ENCODE measurements around the gene FRY.

The FRY gene

DNA sequence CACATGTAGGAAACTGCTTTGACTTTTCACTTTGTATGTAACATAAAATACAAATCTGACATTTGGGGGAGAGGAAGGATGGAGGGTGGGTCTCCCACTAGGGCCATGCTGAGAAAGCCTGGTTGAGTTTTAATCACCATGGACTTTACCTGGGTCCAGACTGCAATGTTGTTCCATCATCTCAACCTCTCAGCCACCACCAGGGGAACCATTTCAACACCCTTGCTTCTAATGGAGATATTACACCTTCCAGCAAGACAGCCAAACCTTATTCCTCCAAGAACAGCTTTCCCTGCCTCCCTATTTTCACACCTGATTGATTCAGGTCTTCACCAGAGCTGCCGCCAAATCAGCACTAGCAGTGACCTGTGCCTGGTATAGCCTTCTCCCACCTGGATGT lies 227.5 kb downstream of the FRY start:
- DNase-seq (ENCODE audit: low read depth in 2 of 2), result no peak

DNA sequence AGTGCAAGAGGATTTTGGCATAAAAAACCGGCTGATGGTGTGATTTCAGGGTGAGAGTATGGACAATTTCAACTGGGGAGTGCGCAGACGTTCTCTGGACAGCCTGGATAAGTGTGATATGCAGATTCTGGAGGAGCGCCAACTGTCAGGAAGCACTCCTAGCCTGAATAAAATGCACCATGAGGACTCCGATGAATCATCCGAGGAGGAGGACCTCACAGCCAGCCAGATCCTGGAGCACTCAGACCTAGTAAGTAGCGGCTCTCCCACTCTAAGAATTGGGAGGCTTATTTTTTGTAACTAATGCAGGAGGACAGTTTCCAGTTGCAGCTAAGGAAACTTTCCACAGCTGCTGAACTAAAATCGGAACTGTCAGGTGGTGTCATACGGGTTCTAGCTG lies 230.0 kb downstream of the FRY start:
- DNase-seq (ENCODE audit: low read depth in 2 of 2), result no peak

GRCh38 chr13:32262165-32262564 lies 230.6 kb downstream of the FRY start:
- DNase-seq (ENCODE audit: low read depth in 2 of 2), result no peak

GRCh38 chr13:32262619-32263018 lies 231.0 kb downstream of the FRY start:
- no peak for DNase-seq (ENCODE audit: low read depth in 2 of 2)

- DNase-seq (ENCODE audit: low read depth in 2 of 2), result no peak
Measured at GRCh38 chr13:32264407-32264806, 232.8 kb downstream of the FRY start.

DNA sequence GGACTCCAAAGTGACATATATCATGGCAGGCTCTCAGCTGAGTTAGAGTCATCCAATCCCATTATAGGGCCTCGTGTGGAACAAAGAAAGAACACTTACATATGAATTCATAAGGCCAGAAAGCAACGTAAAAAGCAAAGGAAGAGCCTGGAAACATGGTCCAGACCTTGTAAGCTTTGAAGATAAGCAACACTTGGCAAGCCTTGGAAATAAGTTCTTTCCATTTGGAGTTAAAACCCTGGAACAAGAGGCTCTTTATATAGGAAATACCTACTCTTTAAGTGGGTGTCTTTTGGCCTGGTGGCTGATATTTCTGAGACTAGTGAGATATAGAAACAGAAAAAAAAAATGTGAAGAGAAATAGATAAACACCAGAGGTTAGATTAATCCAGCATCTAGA lies 234.2 kb downstream of the FRY start:
- no peak for DNase-seq (ENCODE audit: low read depth in 2 of 2)

GRCh38 chr13:32266130-32266529 lies 234.6 kb downstream of the FRY start:
- no peak for DNase-seq (ENCODE audit: low read depth in 2 of 2)

DNA sequence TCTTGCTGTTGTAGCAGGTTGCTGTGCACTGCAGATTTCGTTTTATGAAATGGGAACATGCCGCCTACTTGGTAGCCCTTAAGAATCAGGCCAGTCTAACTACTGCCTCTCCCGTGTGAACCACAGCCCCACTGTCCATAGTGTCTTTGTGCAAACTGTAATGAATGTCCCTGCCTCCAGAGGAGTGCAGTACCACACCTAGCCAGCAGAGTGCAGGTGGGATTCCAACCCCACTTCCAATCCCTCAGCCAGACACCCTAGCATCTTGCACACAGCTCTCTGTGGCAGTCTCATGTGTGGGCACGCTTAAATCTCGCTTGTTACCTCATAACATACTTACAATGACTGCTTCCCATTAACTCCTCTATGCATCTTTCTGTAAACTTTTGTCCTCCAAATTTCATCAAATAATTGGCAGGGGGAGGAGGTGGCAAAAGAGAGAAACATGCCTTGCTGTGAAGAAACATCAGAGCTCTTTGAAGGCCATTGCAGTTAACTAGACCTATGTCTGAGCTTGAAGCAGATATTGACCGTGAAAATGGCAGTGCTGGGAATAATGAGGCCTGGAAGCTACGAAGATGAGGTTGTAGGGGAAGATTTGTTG lies 236.4 kb downstream of the FRY start:
- no peak for DNase-seq (ENCODE audit: low read depth in 2 of 2)

DNA sequence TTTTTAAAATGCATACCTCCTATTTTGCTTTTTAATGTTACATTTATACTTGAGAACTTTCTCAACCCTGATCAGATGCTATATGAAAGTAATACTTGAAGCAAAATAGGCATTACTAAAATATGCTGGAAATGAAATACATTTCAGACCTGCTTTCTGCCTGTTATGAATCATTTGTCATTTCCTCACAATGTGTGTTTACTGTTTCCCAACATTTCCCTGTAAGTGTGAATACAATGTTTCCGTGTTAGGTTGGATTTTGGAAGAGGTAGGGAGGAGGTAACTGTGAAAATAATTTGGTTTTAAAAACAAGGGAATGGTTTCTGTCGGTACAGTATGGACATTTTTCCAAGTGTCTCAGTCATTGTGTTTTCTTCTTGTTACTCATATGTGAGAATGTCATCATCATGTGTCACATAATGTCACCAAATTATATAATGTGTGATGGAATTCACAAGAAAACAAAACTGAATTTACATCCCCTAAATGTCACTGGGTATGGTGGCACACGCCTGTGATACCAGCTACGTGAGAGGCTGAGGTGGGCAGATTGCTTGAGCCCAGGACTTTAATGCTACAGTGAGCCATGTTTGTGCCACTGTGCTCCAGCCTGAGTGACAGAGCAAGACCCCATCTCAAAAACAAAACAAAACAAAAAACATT lies 240.6 kb downstream of the FRY start:
- DNase-seq (ENCODE audit: low read depth in 2 of 2), result no peak

GRCh38 chr13:32277839-32278238 lies 246.3 kb downstream of the FRY start:
- no peak for DNase-seq (ENCODE audit: low read depth in 2 of 2)

DNA sequence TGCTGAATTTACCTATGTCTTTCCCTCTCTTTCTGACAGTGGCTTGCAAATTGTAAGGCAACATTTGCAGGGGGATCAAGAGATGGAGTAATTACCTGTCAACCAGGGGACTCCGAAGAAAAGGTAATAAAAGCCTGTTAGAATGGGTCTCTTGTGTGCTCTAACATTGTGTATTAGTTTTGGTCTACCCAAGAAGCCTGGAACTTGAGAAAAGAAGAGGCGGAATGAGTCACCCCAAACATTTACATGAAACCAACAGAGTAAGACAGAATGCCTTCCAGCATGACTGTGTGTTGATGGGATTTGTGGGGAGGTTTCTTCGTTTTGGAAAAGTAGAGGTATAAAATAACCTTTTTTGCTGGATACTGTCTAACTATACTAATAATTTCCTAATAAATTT lies 246.9 kb downstream of the FRY start:
- DNase-seq (ENCODE audit: low read depth in 2 of 2), result no peak

DNA sequence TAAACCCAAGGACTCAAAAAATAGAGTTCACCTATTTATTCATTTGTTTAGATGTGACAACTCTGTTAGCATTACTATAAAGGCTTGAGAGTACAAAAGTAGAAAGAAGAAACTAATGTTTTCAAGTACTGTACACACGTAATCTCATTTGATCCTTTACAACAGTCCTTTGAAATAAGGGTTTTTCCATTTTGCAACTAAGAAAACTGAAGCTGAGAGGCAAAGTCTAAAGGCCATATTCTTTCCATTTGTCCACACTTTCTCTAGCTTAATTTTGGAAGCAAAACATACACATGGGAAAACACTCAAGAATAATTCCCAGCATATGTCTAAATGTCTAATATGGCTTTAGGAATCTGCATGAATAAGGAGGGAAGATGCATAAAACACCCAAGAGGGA lies 249.5 kb downstream of the FRY start:
- DNase-seq (ENCODE audit: low read depth in 2 of 2), result no peak

- DNase-seq (ENCODE audit: low read depth in 2 of 2), result no peak
Measured at GRCh38 chr13:32282096-32282711, 250.6 kb downstream of the FRY start.

- no peak for DNase-seq (ENCODE audit: low read depth in 2 of 2)
Measured at GRCh38 chr13:32284927-32285632, 253.5 kb downstream of the FRY start.

DNA sequence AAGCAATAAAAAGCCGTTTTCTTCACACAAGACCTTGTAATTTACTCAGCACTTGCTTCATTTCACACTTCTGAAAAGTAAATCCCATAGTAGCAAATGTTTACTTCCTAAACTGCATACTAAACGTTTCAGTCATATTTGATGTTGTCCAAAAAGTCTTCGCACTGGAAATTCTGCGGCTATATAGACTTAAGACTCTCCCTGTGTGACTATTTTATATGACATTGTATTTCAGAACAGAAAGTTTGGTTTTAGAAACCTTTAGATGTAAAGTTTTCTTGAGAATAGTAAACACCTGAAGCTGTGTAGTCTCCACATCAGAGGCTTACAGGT lies 254.0 kb downstream of the FRY start:
- DNase-seq (ENCODE audit: low read depth in 2 of 2), result no peak

DNA sequence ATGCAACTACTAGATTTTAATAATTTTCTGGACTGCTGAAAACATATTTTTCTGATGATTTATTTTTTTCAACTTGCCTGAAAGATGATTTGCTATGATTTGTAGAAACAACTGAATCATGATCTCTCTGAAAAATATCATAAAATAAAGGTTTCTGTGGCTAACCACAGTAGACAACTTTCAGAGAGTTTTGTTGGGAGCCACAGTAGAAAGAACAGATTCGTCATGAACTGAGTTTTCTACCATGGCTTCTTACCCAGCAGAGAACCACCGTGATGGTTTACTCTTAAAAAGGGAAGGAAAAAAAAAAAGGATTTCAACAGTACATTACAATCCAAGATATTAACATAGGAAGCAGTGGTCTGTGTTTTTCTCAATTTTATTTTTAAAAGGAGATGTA lies 265.6 kb downstream of the FRY start:
- no peak for DNase-seq (ENCODE audit: low read depth in 2 of 2)

DNA sequence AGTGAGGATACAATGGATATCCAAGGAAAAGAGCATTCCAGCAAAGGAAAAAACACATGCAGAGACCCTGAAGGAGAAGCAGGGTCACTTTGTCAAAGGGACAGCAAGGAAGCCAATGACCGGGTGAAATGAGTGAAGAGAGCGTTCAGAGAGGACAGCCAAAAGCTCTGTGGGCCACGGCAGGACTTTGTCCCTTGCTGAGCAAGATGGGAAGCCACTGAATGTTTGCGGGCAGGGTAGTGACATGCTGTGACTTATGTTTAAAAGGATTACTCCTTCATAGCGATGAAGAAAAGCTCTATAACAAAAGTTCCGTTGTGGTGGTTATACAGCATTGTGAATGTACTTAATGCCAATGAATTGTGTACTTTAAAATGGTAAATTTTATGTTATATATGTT lies 267.1 kb downstream of the FRY start:
- no peak for DNase-seq (ENCODE audit: low read depth in 2 of 2)

DNA sequence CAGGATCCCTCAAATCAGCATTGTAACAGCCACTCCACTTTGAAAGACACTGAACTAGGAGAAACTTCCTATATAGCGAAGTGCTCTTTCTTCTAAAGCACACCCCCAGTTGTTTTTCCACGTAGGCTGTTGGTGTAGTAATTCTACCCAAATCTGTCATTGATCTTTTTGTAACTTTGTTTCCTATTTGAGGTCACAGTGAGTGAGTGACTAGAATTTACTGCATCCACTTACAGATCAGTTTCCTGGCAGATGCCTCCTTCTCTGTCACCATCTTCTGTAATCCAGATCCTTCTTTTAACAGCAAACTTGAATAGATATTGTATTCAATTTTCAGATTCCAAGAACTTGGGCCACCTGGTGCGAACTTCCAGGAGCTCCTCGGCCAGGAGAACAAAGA lies 268.3 kb downstream of the FRY start:
- DNase-seq (ENCODE audit: low read depth in 2 of 2), result no peak

DNA sequence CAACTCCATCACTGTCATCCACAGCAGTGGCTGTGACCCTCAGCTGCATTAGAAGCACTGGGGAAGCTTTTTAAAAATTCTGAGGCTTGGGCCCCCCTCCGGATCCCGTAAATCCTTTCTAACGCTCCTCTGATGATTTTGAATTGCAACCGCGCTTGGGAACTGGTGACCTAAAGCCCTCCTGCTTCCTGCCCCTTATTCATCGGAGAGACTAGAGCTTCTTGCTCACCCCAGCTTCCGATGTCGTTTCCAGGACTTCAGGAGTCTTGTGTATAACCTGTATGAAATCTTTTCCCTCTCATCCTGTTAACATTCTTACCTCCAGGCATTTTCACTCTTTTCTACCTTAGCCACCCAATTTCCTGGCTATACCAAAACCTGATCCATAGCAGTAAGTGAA lies 268.8 kb downstream of the FRY start:
- no peak for DNase-seq (ENCODE audit: low read depth in 2 of 2)

DNA sequence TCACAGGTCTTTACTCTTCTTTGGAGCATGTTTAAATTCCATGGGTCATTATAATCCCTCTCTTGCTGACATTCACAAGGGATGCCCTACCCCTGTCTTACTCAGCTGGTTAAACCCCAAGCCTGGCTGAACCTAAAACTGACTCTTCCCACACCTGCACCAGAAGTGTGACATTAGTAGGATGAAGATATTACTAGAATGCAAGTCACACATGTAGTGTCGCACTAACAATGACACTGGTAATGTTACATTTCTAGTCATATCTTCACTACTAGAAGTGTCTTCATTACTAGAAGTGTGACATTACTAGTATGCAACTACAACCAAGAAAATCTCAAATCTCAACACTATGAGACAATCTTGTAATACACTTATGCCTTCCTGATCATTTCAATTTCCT lies 269.3 kb downstream of the FRY start:
- no peak for DNase-seq (ENCODE audit: low read depth in 2 of 2)

DNA sequence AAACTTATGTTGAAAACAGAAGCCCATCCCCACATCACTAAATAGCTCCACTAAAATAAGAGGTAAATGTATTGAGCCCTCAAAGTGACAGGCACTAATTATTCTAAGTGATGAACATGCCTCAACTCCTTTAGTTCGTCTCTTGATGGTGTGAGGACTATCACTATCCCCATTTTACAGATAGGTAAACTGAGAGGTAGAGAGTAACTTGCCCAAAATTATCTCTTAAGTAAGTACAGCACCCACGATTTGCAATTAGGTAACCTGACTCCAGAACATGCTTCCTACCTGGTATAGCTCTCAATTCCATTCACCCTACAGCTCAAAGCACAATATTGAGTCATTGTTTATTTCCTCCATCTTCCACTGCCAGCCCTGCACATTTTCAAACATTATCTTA lies 270.9 kb downstream of the FRY start:
- no peak for DNase-seq (ENCODE audit: low read depth in 2 of 2)

DNA sequence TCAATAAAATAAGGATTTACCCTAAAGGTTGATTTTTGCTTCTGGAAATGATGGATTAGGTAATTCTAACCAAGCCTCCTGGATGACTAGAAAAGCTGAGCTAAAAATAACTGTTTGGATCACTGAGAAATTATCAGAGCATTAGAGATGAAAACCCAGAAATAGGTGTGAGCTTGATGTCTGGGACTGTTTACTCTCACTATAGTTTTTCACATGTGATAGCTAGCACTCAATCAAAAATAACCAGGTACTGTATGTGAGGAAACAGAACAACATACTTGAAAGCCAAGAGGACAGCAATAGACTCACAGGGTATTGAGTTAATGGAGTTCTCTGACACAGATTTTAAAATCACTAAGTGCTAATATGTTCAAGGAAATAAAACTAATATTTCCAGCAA lies 274.1 kb downstream of the FRY start:
- no peak for DNase-seq (ENCODE audit: low read depth in 2 of 2)
